Measurements from ENCODE around the gene EFCAB6. TPM values are rescaled to one million over a fixed set of nuclear protein-coding genes. Genes with fewer than 3 reads are reported as not detected.

EFCAB6 gene
- polyA plus RNA-seq, 2 of the 4 experiments (the other 2 are of a cell fraction) = 0.46 to 1.2 TPM

GRCh38 chr22:43744700-43745410 lies 67.2 kb downstream of the EFCAB6 start:
- ChIA-PET CTCF (no interaction called here), POLR2A (no interaction called here)
- Histone ChIP-seq H3K4me2 (no peak overlapping the region), H3K4me1 (no peaks in the 10 kb centered on the region), H3K4me3 (no peak overlapping the region), H3K9me3 (no peaks in the 10 kb centered on the region), H3K27ac (no peak overlapping the region)
- WGBS (ENCODE audit: missing lambda C conversion rate) = 44% methylated on average over 7 of the region's 9 CpGs
- TF ChIP-seq CTCF (IDR thresholded peaks at IDR 0.05) (no peak), PHF8 (IDR thresholded peaks at IDR 0.05; ENCODE audit: borderline replicate concordance, low read depth) (no peak), REST (IDR thresholded peaks at IDR 0.05) (no peak), RFX5 (IDR thresholded peaks at IDR 0.05) (no peak), RCOR1 (IDR thresholded peaks at IDR 0.05; ENCODE audit: low read depth, low read length) (no peak), CBX8 (IDR thresholded peaks at IDR 0.05) (no peak), ZNF302 (CRISPR knock-in tag; IDR thresholded peaks at IDR 0.05) (no peak), FOSL2 (IDR thresholded peaks at IDR 0.05) (no peak), FOSL2 (CRISPR knock-in tag; IDR thresholded peaks at IDR 0.05) (no peak), MYC (IDR thresholded peaks at IDR 0.05; ENCODE audit: borderline replicate concordance, low read length) (no peak), ZSCAN20 (CRISPR knock-in tag; IDR thresholded peaks at IDR 0.05) (no peak), FOXS1 (CRISPR knock-in tag; IDR thresholded peaks at IDR 0.05) (no peak), SMC3 (IDR thresholded peaks at IDR 0.05) (no peak), PBX3 (IDR thresholded peaks at IDR 0.05) (no peak)
- ATAC-seq (no peak), DNase-seq (ENCODE audit: low read depth in 1 of 2, low spot score in 1 of 2) (no peak), FAIRE-seq (no peak)

- DNase-seq (ENCODE audit: low read depth in 1 of 2, low spot score in 1 of 2) = no peak
- no peak overlapping the region for H3K4me3 ChIP-seq
- CTCF ChIA-PET = interaction anchor here (0.8 to 0.9 kb wide), 2 partner anchors 8 to 10 kb away, joined by 3 read pairs; no protein-coding TSS in a partner anchor
- POLR2A ChIA-PET = no interaction called here
- H3K4me1 ChIP-seq = no peaks in the 10 kb centered on the region
- H3K9me3 ChIP-seq = no peaks in the 10 kb centered on the region
- no peak for TF ChIP-seq JUNB (IDR thresholded peaks at IDR 0.05)
- no peak for TF ChIP-seq CHD2 (IDR thresholded peaks at IDR 0.05; ENCODE audit: low read length, partially characterized antibody)
- TF ChIP-seq ZSCAN20 (CRISPR knock-in tag; IDR thresholded peaks at IDR 0.05) = no peak
- TF ChIP-seq SREBF2 (IDR thresholded peaks at IDR 0.05) = no peak
- TF ChIP-seq POLR2A (IDR thresholded peaks at IDR 0.05; ENCODE audit: low read length) = no peak
- no peak for TF ChIP-seq CBX8 (IDR thresholded peaks at IDR 0.05)
- no peak for TF ChIP-seq E2F6 (IDR thresholded peaks at IDR 0.05; ENCODE audit: borderline replicate concordance, low read depth)
- TF ChIP-seq TFCP2L1 (CRISPR knock-in tag; IDR thresholded peaks at IDR 0.05) = no peak
- TF ChIP-seq CBX2 (IDR thresholded peaks at IDR 0.05; ENCODE audit: borderline replicate concordance, low read depth) = no peak
- TF ChIP-seq PHF8 (IDR thresholded peaks at IDR 0.05; ENCODE audit: borderline replicate concordance, low read depth) = no peak
- FAIRE-seq = no peak
- 67% methylated on average over 3 of the region's 3 CpGs for WGBS (ENCODE audit: missing lambda C conversion rate)
- H3K4me2 ChIP-seq = no peak overlapping the region
- H3K27ac ChIP-seq = no peak overlapping the region
- ATAC-seq = no peak
Measured at GRCh38 chr22:43743929-43744643, 68.0 kb downstream of the EFCAB6 start.
